ENCODE data around the gene OSBPL3. TPM values are rescaled to one million over a fixed set of nuclear protein-coding genes. Genes with fewer than 3 reads are reported as not detected.

Gene OSBPL3
- total RNA-seq, 4 donors from 2014 or later: 1.2 to 9.0 (median 3.5) TPM

DNA sequence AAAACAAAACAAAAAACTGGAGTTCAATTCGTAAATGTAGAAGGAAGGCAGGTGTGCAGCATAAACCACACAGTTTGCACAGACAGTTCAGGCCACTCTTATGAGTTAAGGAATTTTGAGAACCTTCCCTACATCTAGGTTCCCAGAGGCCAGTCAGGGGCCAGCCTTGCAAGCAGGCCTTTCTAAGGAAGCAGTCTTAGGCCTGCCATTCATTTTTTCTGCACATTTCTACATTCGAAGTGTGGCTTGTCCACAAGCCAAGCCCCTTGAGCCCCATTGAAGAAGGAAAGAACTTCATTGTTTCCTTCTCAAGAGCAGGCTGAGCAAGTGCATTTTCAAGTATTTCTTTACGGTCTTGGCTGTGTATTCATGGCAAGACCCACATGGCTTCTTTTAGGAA is 11.4 kb upstream of the OSBPL3 start:
- Histone ChIP-seq H3K4me1 (no peaks in the 10 kb centered on the region), H3K27ac (no peak overlapping the region), H3K4me3 (no peak overlapping the region), H3K27me3 (no peaks in the 10 kb centered on the region), H3K36me3 (no peaks in the 10 kb centered on the region), H3K9me3 (no peaks in the 10 kb centered on the region)
- intact Hi-C loops (cut with DNase I; ENCODE audit: low total_unique reads): no loop called here
- DNase-seq: no peak
- no peak for TF ChIP-seq POLR2A (IDR thresholded peaks at IDR 0.05)
- TF ChIP-seq, protein P1, sequence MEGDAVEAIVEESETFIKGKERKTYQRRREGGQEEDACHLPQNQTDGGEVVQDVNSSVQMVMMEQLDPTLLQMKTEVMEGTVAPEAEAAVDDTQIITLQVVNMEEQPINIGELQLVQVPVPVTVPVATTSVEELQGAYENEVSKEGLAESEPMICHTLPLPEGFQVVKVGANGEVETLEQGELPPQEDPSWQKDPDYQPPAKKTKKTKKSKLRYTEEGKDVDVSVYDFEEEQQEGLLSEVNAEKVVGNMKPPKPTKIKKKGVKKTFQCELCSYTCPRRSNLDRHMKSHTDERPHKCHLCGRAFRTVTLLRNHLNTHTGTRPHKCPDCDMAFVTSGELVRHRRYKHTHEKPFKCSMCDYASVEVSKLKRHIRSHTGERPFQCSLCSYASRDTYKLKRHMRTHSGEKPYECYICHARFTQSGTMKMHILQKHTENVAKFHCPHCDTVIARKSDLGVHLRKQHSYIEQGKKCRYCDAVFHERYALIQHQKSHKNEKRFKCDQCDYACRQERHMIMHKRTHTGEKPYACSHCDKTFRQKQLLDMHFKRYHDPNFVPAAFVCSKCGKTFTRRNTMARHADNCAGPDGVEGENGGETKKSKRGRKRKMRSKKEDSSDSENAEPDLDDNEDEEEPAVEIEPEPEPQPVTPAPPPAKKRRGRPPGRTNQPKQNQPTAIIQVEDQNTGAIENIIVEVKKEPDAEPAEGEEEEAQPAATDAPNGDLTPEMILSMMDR (IDR thresholded peaks at IDR 0.05): no peak

DNA sequence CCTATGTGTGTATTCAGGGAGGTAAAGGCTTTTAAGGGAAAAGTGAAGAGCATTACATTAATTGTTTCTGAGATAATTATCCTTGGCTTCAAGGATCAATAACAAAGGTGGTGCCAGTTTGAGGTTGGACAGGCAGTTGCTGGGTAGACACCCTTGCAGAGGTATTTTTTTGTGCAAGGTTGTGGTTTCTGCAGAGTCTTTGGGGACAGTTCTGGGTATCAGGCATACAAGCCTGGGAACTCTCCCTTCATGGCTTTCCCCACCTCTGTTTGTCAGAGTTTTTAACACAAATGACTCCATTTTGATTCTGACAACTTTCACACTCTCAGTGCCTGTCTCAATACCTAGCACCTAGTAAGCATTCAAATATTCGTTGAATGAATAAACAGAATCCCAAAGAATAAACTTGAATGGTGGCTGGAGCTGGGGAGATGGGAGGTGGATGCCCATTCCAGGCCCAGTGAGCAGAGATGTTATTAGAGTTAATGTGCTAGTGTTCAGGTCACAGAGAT is 7.4 kb upstream of the OSBPL3 start:
- intact Hi-C loops (cut with DNase I; ENCODE audit: low total_unique reads): no loop called here
- DNase-seq: no peak

DNA sequence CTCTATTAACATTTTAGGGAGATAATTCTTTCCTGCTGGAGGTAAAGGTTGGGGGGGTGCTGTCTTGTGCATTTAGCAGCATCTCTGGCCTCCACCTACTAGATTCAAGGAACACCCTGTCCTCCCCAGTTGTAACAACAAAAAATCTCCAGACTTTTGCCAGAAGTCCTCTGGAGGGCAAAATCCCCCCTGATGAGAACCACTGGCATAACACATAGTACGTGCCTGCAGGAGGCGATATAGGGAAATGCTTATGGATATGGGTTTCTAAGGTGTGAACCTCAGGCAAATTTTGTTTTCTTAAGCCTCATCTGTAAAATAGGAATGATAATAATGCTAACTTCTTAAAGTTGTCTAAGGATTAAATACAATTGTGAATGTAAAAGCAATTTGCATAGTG is 2.9 kb upstream of the OSBPL3 start:
- Histone ChIP-seq H3K4me1 (no peaks in the 10 kb centered on the region), H3K9me3 (no peaks in the 10 kb centered on the region), H3K36me3 (no peaks in the 10 kb centered on the region), H3K27me3 (no peaks in the 10 kb centered on the region), H3K27ac (no peak overlapping the region), H3K4me3 (no peak overlapping the region)
- no peak for TF ChIP-seq POLR2A (IDR thresholded peaks at IDR 0.05)
- TF ChIP-seq, protein P1 (IDR thresholded peaks at IDR 0.05): no peak
- intact Hi-C loops (cut with DNase I; ENCODE audit: low total_unique reads): no loop called here
- DNase-seq: no peak

More for the DNA sequence above, 7.4 kb upstream of the OSBPL3 start:
- Histone ChIP-seq H3K36me3 (no peaks in the 10 kb centered on the region), H3K4me1 (no peaks in the 10 kb centered on the region), H3K4me3 (no peak overlapping the region), H3K9me3 (no peaks in the 10 kb centered on the region), H3K27me3 (no peaks in the 10 kb centered on the region), H3K27ac (no peak overlapping the region)
- TF ChIP-seq POLR2A (IDR thresholded peaks at IDR 0.05): no peak
- TF ChIP-seq, protein P1 (IDR thresholded peaks at IDR 0.05): no peak

DNA sequence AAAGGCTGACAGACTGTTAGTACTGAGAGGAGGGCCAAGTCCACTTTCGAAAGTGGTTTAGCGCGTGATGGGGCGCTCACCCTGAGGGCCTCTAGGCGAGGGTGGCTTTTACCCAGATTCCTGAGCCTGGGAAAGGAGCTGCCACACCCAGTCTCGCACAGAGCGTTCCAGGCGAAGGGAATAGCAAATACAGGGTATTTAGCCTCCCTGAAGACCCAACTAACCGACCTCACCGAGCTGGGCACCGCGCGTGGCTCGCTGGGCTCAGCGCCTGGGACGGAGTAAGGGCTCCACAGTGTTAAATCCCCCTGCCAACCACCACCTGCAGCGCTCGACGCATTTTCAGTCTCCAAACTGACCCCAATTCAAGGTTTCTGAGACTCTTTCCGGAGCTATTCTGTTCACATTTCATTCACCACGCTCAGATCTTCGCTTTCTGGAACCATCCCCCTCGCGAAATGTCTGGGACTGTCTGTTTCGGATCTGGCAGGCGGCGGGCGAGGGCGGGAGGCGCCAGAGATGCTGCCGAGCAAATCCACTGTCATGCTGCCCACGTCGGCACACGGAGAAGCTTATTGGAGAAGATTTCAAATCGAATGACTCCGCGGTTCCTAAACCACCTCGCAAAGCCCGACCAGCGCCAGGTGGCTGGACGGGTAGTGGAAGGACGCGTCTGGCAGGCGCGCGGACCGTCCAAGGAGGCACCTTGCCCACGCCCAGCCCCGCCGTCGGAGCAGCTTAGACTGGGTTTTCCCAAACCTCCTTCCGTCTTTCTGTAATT is 1.4 kb upstream of the OSBPL3 start:
- intact Hi-C loops (cut with DNase I; ENCODE audit: low total_unique reads): no loop called here
- peak; percentile 26 to 44 for DNase-seq
- no peaks in the 10 kb centered on the region for H3K36me3 ChIP-seq
- no peaks in the 10 kb centered on the region for H3K9me3 ChIP-seq
- no peaks in the 10 kb centered on the region for H3K27me3 ChIP-seq
- H3K4me3 ChIP-seq: peak overlapping the region; percentile 57 to 73
- TF ChIP-seq, protein P1 (IDR thresholded peaks at IDR 0.05): no peak
- TF ChIP-seq POLR2A (IDR thresholded peaks at IDR 0.05): no peak
- peak overlapping the region; percentile 3 to 86 for H3K27ac ChIP-seq
- H3K4me1 ChIP-seq: no peaks in the 10 kb centered on the region

DNA sequence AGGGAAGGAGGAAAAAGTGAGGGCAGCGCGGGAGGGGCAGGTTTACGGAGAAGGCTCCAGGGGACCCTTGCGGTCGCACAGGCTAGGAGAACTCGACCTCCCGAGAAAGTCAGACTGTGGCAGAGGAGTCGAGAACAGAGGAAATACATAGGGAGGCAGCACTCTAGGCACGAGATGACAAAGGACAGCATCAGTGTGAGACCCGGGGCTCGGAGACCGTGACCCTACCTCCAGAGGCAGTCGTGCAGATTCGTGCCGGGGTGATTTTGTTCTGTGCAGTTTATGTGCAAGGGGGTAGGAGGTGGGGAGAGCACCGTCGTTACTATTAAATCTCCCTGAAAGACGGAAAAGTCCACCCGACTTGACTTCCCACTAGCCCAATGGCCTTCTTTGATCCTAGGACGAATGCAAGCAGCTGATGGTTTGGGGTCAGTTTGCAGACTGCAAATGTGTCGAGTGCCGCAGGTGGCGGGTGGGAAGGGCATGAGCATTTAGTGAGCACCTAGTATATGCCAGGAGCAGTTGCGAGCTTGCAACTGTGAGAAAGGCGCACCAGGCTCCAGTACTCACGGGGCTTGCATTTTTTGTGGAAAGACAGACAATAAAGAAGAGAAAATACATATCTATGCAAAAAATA is 674 bp upstream of the OSBPL3 start:
- intact Hi-C loops (cut with DNase I; ENCODE audit: low total_unique reads): no loop called here
- TF ChIP-seq, protein P1 (IDR thresholded peaks at IDR 0.05): no peak
- TF ChIP-seq POLR2A (IDR thresholded peaks at IDR 0.05): no peak
- Histone ChIP-seq H3K4me1 (no peaks in the 10 kb centered on the region), H3K36me3 (no peaks in the 10 kb centered on the region), H3K27me3 (no peaks in the 10 kb centered on the region), H3K4me3 (peak overlapping the region; percentile 57 to 73), H3K27ac (peak overlapping the region; percentile 71 to 86), H3K9me3 (no peaks in the 10 kb centered on the region)
- DNase-seq: peak in 1 of 2 donors; percentile 22

All from uterus (tissue), 4 donors.